ENCODE results near the gene TTF2.

The TTF2 gene

GRCh38 chr1:117128323-117129079, 68.4 kb downstream of the TTF2 start:
- peak; percentile 39 for DNase-seq (ENCODE audit: low spot score)
- peak; percentile 51 for TF ChIP-seq CTCF (IDR thresholded peaks at IDR 0.05; ENCODE audit: borderline replicate concordance, control extremely low read depth, extremely low read depth, insufficient read depth, missing control alignments)
- in situ Hi-C loops (cut with MboI; ENCODE audit: low sequenced_read_pairs, unreplicated experiment), result no loop called here

GRCh38 chr1:117130526-117130925, 70.4 kb downstream of the TTF2 start:
- in situ Hi-C loops (cut with MboI; ENCODE audit: low sequenced_read_pairs, unreplicated experiment), result no loop called here
- no peak for DNase-seq (ENCODE audit: low spot score)
- no peak for TF ChIP-seq CTCF (IDR thresholded peaks at IDR 0.05; ENCODE audit: borderline replicate concordance, control extremely low read depth, extremely low read depth, insufficient read depth, missing control alignments)

DNA sequence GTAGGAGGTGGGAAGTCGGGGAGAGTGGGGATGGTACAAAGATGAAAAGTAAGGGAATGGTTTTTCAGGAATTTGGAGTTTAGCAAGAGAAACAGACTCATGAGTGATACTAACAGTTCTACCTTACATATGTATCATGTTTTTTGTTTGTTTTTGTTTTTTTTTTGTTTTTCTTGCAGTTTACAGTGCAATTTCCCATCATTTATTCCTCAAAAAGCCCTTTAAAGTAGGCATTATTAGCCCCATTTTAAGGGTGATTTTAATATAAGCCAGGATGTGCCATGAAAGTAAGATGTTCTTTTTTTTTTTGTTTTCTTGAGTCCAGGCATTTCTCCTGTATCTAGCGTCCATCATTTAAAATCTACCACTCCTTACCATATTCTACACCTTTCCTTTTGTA, 75.2 kb downstream of the TTF2 start:
- in situ Hi-C loops (cut with MboI; ENCODE audit: low sequenced_read_pairs, unreplicated experiment), result no loop called here
- TF ChIP-seq CTCF (IDR thresholded peaks at IDR 0.05; ENCODE audit: borderline replicate concordance, control extremely low read depth, extremely low read depth, insufficient read depth, missing control alignments), result no peak
- no peak for DNase-seq (ENCODE audit: low spot score)

DNA sequence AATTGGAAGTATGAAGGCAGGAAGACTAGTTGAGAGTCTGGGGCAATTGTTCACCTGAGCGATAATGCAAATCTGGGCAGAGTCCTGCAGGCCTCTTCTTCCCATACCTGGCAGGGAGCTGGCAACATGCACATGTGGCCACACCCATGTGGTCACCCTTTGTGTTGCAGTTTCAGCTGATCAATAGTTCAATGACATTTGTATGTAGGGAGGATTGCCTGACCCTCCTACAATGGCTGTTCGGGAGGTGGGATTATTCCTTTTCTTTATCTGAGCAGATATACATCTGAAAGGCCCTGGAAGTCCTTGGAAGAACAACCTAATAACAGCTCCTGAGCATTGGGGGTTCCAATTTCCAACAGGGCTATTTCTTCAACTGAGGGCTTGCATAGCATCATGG, 76.6 kb downstream of the TTF2 start:
- no peak for DNase-seq (ENCODE audit: low spot score)
- no peak for TF ChIP-seq CTCF (IDR thresholded peaks at IDR 0.05; ENCODE audit: borderline replicate concordance, control extremely low read depth, extremely low read depth, insufficient read depth, missing control alignments)
- in situ Hi-C loops (cut with MboI; ENCODE audit: low sequenced_read_pairs, unreplicated experiment), result no loop called here

GRCh38 chr1:117137281-117137855, 77.2 kb downstream of the TTF2 start:
- in situ Hi-C loops (cut with MboI; ENCODE audit: low sequenced_read_pairs, unreplicated experiment), result no loop called here
- no peak for TF ChIP-seq CTCF (IDR thresholded peaks at IDR 0.05; ENCODE audit: borderline replicate concordance, control extremely low read depth, extremely low read depth, insufficient read depth, missing control alignments)
- no peak for DNase-seq (ENCODE audit: low spot score)

DNA sequence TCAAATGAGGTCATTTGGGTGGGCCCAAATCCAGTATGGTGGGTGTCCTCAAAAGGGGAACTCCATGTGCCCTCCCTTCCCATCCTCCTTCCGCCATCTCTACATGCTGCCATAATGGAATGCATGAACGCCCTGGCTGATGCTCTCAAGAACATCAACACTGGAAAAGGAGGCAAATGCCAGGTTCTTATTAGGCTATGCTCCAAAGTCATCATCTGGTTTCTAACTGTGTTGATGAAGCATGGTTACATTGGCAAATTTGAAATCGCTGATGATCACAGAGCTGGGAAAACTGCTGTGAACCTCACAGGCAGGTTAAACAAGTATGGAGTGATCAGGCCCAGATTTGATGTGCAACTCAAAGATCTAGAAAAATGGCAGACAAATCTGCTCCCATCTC, 78.0 kb downstream of the TTF2 start:
- no peak for DNase-seq (ENCODE audit: low spot score)
- in situ Hi-C loops (cut with MboI; ENCODE audit: low sequenced_read_pairs, unreplicated experiment), result no loop called here
- no peak for TF ChIP-seq CTCF (IDR thresholded peaks at IDR 0.05; ENCODE audit: borderline replicate concordance, control extremely low read depth, extremely low read depth, insufficient read depth, missing control alignments)

Data from GM13976 (cell line).